Stimulated activated CD4-positive, alpha-beta T cell treated with anti-CD3 and anti-CD28 coated beads, Interleukin-12 subunit alpha, Interleukin-12 subunit beta, amount 100 ng/mL, for 4 hours (primary cell): Measurements from ENCODE around the gene LSM14B.

Source experiments
- DNase-seq: peaks from one replicate; pipeline ENCODE4 v3.0.0-alpha.2; 2020

LSM14B gene

DNA sequence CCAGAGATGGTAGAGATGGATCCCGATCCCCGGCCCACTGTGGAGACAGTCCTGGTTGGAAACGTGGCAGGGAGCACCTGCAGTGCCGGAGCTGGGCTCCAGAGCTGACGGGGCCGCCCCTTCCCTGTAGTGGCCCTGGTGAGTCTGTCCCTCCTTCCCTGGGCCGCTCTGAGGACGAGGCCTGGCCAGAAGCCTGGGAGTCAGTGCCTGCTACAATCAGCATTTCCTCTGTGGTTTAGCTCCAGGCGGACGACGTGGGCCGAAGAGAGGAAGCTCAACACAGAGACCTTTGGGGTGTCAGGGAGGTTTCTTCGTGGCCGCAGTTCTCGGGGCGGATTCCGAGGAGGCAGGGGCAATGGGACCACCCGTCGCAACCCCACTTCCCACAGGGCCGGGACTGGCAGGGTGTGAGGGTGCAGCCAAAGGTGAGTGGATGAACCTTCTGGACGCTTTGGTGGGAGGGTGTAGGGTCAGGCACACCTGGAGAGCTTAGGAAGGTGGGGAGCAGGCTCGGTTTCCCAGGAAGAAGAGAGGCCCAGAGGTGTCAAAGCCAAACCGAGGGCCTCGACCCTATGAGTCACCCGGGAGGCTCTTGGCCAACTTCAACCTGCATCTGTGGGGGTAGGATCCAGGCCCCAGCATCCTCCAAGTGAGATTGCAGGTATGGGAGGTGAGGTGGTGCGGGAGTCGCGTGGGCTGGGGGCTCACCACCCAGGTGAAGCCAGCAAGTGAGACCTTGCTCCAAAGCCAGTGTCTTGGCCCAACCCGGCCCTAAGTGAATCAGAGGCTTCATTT, 11.0 kb downstream of the LSM14B start:
- DNase-seq: no peak

DNA sequence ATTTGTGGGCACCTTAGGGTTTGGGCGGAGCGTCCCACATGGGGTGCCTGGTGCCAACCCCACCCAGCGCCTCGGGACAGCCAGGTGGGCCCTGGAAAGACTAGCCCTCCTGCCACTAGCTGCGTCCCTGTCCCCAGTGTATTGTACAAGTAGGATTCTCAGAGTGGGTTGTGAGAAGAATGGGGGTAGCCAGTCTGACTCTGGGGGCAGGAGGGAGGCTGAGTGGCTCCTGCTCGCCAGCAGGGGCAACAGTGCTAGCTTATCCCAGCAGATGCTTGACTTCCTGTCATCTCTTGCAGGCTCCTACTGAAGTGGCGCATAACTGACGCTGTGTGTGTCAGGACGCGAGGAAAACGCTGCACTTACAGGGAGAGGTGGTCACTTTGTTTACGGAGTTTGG, 11.6 kb downstream of the LSM14B start:
- no peak for DNase-seq

DNA sequence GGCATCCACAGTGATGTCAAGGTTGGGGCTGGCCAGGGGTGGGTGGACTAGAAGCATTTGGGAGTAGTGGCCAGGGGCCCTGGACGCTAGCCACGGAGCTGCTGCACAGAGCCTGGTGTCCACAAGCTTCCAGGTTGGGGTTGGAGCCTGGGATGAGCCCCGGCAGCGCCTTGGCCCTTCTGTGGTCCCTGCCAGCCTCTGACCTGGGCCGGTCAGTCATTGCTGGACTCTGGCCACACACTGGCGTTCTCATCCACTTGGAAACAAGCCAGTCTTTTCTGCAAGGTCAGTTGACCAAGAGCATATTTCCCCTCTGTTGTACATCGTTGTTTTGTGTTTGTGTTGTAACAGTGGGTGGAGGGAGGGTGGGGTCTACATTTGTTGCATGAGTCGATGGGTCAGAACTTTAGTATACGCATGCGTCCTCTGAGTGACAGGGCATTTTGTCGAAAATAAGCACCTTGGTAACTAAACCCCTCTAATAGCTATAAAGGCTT, 12.5 kb downstream of the LSM14B start:
- no peak for DNase-seq

DNA sequence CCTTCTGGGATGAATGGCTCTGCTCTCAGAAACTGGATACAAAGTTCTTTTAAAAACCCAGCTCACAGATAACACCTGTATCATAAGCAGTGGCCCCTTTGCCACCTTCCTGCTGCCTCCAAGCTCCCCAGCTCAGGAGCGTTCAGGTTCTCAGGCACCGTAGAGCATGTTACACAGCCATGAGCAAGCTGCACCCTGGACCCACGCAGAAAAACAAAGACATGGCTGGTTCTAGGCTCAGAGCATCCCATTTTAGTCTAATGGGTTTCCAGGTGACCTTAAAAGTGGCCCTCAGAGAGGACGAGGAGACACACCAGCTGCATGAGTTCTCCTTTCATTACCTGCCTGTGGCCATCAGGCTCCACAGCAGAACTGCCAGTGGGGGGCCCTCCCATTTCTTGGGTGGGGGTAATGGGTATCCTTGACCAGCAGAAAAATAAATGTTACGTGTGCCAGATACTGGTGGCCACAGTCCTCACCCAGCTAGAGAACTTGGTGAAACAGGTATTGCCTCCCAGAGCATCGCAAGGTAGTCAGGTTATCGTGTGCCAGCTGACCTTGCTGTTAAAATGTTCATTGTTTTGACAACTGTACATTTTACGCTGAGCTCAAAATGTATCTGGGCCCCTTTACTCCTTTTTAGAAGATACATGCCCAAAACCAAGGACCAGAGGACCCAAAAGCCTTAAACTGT, 13.4 kb downstream of the LSM14B start:
- no peak for DNase-seq

DNA sequence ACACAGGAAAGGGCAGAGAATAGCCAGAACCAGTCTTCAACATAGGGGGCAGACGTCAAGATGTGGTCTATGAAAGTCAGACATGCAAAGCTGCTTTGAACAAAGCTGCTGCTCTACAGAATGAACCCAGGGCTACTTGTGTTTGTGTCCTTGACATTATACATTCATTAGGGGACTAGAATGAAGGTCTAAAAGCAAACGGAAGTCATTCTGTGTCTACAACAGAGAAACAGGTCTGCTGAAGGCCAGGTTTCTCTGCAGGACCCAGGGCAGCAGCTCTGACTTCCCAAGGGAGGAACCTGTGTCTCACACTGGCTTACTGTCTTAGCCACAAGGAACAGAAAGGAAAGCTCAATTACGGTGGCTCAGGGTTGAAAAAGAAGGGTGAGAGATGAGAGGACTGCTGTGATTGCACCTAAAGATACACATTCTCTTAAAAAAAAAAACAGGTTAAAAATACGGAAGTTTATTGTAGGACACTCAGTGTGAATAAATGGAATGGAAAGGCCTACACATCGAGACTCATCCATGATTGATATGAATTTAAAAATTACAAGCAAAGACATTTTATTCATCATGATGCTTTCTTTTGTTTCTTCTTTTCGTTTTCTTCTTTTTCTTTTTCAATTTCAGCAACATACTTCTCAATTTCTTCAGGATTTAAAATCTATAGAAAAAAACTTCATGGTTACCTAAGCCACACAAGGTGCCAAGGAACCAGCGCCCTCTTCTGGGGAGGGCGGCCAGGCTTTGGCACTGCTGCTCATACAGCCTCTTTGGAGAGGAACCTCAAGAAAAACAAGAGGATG, 14.2 kb downstream of the LSM14B start:
- DNase-seq: peak; percentile 62

DNA sequence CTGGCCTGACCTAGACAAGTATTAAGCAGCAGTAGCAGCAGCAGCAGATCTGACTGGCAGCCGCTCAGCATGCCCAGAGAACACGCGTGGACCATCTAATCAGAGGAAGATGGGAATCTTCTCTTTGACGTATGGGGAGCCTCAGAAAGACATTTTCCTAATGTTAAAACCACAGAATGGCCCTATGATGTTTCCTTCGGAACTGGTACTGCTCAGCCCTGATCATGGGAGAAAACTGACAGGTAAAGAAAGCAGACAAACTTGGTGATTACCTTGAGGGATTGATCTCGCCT, 14.8 kb downstream of the LSM14B start:
- DNase-seq: no peak

DNA sequence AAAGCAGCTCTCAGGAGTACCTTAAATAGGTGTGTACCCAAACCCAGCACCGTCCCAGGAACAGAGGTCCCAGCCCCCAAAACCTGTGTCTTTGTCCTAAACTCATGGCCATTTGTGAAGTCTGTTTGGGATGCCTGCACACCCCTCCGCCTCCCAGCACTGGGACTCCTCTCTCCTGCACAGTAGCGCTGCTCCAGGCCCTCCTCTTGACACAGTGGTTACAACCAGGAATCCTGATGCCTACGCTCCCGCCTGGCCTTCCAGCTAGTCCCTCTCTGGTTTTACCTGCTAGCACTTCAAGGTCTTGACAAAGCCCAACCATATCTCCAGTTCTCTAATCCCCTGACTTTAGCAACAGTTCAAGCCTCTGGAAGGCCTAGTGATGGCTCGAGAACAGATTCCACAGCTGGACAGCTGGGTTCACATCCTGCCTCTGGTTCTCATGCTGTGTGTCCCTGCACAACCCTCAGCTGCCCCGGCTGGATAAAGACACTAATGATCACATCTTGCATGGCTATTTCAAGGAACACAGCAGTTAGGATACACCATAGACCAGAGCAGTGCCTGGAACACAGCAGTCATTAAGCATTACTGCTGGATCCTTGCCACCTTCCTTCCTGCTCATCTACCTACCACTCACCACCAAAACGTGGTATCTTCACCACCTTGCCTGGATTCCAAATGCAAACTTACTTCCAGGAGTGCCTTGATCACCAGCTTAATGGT, 15.4 kb downstream of the LSM14B start:
- no peak for DNase-seq

DNA sequence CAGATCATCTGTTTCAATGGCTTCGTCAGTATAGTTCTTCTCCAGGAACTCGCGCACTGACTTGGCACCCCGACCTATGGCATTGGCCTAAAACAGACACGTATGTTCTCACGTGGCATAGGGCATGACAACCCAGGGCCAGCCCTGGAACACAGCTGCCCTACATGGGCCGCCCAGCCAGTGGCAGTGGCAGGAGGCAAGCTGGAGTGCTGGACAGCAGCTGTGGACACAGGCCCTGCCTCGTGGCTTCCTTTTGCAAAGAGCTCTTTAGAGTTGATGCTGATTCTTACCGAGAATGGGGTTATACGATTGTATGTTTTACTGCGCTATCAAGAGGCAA, 15.9 kb downstream of the LSM14B start:
- no peak for DNase-seq

DNA sequence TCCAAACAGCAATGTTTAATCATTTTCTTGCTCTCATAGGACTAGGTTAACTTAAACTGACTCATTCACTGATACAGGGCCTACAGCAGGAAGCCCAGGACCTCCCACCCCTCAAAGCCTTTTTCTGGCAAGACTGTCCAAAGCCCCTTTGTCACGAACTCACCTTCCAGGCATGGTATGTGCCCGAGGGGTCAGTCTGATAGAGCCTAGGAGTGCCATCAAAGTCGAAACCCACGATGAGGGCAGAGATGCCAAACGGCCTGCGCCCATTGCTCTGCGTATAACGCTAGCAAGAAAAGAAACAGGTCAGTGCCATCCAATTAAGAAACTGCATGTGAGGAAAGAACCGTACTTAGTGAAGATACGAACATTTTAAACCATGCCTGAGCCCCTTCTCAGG, 16.6 kb downstream of the LSM14B start:
- no peak for DNase-seq

DNA sequence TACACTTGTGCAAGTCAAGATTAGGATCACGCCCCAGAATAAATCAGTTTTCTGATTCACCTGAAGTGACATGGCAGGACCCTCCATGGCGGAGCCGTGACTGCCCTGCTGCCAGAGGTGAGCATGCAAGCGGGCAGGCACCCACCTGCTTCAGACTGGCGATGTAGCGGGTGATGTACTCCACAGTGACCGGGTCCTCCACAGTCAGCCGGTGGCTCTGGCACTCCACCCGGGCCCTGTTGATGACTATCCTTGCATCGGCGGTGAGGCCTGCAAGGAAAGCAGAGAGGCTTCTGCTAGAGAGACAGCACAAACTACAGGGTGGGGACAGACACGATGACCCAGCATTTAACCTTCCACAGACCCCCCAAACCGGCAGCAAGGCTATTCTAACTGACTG, 17.4 kb downstream of the LSM14B start:
- no peak for DNase-seq

DNA sequence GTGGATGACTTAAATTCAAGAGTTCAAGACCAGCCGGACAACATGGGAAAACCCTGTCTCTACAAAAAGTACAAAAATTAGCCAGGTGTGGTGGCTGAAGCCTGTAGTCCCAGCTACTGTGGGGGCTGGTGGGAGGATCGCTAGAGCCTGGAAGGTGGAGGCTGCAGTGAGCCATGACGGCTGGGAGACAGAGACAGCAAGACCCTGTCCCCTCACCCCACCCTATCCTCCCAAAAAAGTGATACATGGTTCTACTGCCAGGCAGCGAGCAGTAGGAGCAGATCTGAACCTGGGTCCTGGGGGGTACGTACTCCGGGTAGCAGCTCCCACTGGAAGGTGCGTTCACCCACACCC, 18.7 kb downstream of the LSM14B start:
- DNase-seq: no peak

DNA sequence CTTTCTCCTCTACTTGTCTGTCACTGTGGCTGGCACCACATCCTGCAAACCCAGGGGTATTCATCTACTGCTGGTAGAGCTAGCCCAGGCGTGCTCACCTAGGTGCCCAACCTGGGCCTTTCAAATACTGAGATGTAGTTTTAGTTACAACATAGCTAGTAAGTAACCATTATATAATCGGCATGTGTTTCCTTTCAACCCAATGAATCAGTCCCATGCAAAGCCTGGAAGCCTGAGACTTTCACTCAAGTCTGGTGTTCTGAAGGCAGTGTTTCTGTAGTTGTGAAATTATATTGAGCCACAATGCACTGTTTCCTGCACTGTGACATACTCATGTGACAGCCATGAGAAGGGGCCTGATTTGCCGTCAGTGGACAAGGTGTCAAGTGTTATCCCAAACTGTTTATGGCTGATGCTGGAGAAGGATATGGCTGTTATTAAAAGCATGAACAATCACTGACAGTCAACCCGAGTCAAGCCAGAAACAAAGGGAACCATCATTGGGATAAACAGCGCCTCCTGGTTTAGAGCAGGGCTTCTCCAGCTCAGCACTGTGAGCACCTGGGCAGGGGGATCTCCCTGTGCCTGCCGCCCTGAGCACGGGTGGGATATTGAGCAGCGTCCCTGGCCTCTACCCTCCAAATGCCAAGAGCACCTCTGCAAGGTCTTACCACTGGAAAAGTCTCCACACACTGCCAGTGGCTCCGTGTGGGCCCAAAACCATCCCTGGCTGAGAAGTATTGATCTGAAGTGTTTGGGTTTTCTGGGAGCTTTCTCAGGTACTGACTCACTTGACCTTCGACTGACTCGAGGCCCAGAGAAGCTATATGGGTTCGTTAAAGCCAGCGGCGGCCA, 19.3 kb downstream of the LSM14B start:
- DNase-seq: no peak

DNA sequence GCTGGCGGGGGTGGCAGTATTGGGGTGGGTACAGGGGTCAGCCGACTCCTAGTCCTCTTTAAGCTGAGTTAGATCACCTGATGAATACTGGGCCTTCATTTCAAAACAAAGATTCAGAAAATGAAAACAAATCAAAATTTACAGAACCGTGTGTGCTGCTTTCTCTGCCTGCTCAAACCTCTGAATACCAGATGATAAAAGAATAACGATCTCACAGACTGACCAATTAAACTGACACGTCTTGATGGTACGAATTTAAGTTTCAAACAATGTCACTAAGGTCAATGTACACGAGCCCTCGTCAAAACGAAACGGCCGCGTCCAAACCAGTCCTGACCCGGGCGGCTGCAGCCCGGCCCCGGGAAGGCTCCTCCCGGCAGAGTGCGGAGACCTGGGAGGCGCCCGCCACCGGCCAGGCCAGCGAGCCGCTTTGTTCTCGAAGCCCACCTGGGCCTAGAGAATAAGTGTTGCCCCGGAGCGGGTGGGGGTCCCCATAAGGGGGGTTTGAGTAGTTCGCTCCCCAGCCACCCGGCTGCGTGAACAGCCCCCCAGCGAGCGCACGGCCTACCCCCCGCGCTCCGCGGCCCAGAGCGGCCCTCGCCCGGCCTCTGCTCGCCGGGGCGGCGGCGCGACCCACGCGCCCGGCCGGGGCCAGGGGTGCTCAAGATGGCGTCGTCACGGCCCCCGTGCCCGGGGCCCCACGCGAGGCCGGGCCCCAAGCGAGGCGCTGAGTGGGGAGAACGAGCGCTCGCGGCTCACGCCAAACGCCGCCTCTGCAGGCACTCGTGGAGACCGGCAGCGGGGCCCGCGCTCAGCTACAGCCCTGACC, 20.2 kb downstream of the LSM14B start:
- peak; percentile 23 for DNase-seq

DNA sequence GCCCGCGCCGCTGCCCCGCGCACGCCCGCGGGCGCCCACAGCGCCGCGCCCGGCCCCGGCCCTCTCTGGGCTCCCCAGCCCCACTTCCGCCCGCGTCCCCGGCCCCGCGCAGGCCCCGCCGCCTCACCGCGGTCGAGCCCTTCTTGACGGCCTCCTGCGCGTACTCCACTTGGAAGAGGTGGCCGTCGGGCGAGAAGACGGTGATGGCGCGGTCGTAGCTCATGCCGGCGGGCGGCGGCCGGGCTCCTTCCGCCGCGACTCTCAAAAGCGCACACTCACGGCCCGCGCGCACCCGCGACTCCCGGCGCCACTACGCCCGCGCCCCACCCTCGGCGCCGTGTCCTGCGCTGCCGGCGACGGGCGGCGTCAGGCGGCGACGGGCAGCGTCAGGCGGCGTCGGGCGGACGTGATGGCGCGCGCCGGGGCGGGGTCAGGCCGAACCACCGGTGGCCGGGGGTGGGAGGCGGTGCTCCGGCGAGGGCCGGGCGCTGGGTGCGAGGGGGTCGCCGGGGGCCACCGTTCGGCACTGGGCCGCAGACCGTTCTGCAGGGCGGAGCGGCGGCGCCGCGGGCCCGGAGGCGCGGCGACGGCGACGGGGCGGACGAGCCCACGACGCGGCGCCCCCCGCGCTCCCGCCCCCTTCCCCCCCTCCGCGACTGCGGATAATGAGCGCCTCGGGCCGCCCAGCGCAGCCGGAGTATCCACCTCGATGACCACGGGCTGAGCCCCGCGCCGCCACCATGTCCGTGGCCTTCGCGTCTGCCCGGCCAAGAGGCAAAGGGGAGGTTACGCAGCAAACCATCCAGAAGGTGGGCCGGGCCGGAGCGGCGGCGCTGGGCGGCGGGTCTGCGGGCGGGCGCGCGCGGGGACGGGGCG, 21.0 kb downstream of the LSM14B start, which contains the start of the genes PSMA7 and SS18L1:
PSMA7 (minus strand) TSS at position 314 of the 876 bp plus-strand sequence; CDS start at position 223, 91 bp downstream.
SS18L1 (plus strand) TSS at position 689 of the 876 bp plus-strand sequence; CDS start at position 741, 52 bp downstream.
- peak; percentile 86 for DNase-seq

DNA sequence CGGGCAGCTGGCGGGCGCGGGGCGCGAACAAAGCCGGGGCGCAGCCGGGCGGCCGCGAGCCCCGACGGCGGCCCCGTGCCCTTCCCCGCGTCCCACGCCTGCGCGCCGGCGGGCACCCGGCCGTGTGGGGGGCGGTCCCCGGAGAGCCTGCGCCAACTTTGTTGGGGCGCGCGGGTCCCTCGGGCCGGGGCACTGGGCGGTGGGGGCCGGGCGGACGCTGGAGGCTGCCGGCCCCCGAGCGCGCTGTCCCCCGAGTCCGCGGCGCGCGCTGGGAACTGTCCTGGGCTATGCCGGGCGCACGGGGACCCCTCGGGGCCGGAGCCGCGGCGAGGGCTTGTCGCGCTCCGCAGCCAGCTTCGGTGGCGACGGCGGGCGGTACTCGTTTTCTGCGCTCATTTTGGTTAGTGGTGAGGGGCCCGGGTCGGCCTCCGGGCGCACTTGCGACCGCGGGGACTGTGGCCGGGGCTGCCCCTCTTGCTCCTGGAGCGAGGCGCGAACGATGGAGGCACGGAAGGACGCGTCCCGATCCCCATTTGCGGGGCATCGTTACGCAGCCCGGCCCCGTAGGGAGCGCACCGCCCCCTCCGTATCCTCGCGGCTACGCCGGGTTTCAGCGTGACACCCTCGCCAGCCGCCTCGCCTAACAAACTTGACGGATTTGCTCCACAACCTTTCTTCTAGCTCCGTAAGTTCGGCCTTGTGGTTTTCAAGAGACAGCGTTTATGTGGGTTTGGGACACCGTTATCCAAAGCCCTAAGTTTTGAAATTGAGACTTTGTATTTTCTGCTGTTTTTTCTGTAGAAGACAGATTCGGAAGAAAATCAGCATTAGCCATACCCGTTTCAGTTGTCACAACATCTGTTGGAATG, 21.9 kb downstream of the LSM14B start:
- peak; percentile 65 for DNase-seq

DNA sequence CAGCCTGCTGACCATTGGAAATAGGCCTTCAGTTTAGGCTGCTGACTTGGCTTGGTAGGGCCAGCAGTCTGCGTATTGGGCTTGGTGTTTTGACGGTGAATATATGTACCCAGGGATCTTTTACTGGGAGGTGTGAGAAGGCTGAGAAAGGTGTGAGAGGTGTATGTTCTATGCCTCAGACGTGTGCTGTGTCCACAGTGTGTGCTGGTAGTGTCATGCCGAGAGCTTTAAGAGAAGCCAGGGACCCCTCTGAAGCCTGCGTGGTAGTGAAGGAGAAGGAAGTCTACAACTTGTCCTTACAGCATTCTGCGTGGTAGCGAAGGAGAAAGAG, 23.4 kb downstream of the LSM14B start:
- no peak for DNase-seq

DNA sequence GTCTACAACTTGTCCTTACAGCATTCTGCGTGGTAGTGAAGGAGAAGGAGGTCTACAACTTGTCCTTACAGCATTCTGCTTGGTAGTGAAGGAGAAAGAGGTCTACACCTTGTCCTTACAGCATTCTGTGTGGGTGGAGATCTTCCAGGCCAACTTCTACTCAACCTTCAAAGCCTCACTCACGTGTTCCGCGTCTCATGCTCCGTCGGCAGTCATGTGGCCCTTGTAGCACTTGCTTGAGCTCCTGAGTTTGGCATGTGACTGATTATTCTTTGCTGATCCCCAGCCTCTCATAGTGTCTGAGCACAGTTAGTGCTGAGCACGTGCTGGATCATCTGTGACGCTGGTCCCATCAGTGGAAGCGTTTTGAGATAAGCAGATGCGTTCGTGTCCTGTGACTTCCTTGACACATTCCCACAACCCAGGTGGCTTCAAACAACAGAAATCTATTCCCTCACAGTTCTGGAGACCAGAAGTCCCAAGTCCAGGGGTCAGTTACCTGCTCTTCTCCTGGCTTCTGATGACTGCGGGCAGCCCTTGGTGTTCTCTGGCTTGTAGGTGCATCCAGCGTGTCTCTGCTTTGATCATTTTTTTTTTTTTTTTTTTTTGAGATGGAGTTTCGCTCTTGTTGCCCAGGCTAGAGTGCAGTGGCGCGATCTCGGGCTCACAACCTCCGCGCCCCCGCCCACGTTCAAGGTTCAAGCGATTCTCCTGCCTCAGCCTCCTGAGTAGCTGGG, 23.9 kb downstream of the LSM14B start:
- DNase-seq: no peak

DNA sequence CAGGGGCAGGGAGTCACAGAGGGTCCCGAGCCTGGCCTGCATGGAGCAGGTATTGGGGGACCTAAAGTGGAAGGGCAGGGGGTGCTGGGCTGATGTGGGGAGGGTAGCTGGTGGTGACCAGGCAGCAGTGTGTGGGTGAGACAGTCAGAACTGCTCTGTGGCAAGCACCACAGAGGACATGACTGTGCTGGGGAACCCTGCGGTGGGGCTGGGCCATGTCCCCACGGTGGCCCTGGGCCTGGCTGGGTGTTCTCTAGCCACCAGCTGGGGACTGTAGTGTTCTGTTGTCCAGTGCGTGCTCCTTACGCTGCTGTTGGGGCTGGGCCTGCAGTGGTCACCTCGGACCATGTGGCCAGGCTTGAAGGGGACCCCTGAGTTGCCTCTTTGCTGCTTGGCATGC, 24.9 kb downstream of the LSM14B start:
- DNase-seq: no peak
